ELR (cell line): Measurements from ENCODE around the gene ANKRD13B.
"Not testable (repeated sequence)": the region's sequence is repeated elsewhere in the genome, so short reads cannot be mapped to it uniquely, and the experiment has no call there.

ENCODE experiments used
- DNase-seq: peaks from one replicate; pipeline ENCODE4 v3.0.0-alpha.2; 2015; ENCODE audit warnings: low read depth

ANKRD13B gene

DNA sequence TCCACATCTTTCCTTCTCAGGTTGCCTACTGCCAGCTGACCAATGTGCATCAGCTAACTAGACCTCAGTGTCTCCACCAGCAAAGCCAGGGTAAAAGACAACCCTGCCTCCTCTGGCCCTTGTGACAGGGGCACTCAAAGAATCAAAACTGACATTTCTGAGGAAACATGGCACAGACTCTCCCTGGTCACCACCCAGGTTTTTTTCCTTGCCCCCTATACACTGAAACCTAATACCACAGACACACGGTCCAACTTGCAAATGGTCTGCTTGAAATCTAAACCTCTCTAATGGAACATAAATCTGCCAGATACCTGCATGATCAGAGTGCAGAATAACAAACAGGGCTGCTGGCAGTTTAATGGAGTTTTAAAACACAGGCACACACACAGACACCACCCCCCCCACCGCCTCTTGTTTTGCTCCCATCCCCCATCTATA lies 49.3 kb downstream of the ANKRD13B start:
- DNase-seq, result no peak

DNA sequence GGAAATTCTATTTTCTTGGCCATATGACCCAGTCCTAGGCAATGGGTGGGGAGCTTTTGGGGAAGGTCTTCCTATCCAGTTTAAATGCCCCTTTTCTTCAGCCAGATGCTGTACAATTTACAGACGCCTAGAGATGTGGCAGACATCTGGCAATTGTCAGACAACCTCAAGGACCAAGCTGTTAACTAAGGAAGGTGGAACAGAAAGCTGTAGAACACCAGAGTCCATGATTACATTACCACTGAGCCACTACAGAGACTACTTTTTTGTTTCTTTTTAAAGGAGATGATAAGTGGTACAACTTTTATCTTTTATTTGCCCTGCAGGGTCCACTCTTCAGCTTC lies 50.9 kb downstream of the ANKRD13B start:
- no peak for DNase-seq

DNA sequence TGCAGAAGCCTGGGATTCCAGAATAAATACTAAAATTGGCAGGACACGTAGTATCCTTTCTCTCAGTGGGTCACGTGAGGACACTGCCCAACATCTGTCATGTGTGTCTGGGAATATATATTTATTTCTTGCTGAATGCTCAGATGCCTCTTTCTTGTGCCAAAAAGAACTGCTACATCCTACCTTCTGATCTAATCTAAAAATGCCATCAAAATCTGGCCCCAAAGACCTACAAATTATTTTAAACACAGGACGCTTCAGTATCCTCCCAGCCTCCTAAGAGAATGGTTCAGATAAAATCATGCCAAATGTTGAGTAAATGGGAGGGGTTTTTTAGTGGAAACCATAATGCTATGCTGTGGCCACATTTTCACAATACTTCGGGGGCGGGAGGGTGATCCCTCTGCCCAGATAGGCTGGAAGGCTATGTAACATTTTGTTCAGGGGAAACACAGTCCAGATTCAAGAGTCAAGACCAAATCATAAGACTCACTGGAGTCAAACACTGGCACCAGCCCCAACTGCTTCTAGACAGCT lies 52.7 kb downstream of the ANKRD13B start:
- no peak for DNase-seq

DNA sequence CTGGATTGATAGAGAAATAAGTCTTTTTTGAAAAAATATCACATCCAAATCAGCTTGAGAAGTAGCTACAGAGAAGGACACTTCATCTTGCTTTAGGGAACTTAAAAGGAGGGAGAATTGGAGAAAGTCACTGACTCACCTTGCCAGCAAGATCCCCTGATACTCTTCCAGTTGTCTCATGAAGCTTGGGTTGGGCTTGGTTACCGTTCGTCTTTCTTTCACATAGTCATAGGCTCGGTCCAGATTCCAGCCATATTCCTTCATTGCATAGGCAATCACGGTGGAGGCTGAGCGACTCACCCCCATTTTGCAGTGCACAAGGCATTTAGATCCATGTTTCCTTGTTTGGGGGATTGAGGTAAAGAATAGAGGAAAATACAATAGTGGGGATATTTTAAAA lies 55.1 kb downstream of the ANKRD13B start:
- no peak for DNase-seq

DNA sequence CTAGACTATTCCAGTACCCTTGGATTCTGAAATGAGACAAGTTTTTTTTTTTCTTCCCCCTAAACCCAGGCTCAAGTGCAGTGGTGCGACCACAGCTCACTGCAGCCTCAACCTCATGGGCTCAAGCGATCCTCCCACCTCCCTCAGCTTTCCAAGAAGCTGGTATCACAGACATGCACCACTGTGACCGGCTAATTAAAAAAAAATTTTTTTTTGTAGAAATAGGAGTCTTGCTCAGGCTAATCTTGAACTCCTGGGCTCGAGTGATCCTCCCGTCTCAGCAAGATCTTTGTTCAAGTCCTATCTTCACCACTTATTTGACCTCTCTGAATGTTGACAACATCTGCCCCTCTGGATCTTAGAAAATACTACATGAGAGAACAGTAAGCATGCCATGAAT lies 56.4 kb downstream of the ANKRD13B start:
- no peak for DNase-seq

DNA sequence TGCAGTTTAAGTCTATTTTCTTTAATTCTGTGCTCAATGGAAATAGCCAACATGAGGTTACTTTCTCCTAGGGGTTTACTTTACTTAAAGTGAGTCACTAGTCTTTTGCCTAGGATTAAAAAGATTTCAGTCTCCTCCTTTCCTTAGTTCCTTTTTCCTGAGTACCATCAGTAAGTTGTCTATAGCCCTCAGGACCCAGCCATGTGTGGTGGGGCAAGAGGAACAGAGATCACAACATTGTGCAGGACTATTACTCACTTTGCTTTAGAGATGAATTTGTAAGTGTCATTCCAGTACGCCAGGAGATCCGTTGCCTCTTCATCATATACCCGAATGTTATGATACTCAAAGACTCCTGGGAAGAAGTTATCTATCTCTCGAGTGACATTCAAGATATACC lies 57.5 kb downstream of the ANKRD13B start:
- DNase-seq, result no peak

DNA sequence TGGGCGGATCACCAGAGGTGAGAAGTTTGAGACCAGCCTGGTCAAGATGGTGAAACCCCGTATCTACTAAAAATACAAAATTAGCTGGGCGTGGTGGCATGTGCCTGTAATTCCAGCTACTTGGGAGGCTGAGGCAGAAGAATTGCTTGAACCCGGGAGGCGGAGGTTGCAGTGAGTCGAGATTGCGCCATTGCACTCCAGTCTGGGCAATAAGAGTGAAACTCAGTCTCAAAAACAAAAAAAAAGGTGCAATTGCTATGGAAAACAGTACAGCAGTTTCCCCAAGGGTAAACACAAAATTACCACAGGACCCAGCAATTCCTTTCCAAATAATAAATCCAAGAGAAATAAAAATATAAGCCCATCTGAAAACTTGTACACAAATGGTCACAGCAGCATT lies 59.0 kb downstream of the ANKRD13B start:
- not testable (repeated sequence) for DNase-seq

DNA sequence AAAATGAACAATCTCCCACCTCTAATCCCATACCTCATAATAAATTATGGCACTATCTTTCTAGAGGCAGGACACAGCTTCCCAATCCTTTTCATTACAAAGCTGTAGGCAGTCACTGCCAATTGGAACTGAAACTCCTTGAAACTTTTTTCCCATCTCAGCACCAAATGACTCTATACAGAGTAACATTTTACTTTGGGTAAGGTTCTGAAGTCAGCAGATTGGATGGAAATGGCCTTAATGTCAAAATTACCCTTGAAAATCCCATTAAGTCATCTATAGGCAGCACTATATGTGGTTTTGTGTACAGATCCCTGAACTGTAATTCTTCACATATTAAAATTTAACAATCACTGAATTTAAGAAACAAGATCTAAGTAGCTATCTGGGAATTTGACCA lies 60.0 kb downstream of the ANKRD13B start:
- no peak for DNase-seq

DNA sequence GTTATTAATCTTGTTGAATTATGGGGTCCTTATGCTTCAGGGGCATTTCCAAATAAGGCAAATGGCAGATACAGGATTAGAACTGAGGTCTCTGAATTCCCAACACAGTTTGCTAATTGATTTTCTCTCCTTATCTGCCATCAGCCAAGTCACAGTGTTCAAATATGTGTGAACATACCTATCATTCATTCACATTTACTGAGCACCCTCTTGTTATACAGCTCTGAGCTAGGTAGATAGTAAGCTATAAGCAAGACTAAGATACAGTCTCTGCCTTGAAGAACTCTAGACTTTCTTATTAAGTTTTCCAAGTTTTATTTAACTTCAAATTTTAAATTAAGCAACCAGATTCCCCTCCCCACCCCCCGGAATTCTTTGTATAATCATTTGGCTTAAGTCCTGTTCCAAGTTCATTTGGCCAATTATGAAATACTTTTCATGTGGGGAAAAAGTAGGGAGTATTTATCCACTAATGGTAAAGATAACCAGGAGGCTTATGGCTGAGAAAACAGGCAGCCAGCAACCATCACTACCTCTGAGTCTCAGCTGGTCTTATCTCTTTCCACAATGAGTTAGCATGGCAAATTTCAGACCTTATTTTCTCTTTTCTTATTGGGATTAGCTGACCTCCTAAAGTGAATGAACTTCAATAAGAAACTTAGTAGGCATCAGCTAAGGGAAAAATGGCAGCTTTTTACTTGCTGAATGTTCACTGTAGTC lies 61.2 kb downstream of the ANKRD13B start:
- no peak for DNase-seq

DNA sequence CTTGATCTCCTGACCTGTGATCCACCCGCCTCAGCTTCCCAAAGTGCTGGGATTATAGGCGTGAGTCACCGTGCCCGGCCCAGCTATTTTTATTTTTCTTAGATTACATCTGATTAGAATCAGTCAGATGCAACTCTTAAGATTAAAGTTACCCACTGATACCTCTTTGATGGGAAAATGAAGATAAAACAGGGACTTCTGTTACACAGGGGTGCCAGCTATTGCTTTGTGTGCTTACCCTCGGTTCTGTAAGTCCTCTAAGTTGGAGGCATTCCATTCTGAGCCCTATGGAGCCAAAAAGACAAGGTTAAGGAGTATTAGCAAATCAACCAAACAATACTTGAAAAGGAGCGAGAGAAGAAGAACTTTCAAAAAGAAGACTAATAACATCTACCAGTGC lies 62.4 kb downstream of the ANKRD13B start:
- no peak for DNase-seq

DNA sequence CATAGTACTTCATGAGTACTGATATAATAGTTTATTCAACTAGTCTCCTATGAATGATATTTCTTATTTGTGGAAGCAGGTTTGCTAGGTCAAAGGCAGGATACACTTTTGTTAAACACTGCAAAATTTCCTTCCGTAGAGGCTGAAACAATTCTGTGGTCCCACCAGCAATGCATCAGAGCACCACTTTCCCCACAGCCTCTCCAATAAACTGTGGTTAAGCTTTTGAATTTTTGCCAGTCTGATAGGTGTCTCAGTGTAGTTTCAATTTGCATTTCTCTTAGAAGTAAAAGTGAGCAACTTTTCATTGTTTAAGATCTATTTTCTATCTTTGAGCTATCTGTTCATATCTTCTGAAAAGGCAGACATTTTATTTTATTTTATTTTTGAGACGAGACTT lies 66.2 kb downstream of the ANKRD13B start:
- DNase-seq, result no peak

DNA sequence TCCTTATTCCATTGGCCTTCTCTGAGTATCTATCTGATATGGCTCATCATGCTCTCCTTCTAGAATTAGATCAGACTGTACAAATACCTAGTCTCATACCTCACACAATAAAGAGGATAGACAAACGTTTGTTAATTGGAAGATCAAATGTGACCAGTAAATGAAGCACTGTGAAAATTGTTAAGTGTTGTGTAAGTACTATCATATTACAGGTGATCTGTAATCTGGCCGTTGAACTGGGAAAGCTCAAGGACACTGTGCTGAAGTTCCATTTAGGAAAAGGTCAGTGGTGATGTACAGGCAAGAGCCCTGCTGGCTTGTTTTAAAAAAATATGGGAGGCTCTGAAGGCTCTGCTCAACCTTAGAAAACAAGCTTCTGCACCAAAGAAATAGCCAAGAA lies 68.3 kb downstream of the ANKRD13B start:
- DNase-seq, result no peak

DNA sequence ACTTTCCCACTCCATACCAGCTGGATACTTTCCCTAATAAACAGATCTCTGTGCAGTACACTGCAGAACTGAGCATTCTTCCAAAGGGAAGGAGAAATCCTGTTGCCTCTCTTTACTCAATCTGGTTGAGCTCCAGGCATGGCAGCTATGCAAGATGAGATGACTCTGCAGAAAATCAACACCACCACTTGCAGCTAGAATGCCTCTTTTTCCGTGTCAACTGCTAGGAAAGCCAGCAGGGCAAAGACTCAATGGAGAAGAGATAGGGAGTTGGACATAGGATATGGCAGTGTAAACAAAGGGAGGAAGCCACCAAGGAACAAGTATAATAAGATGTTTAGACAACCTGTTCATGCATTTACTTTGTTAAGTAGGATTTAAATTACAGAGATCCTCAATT lies 70.2 kb downstream of the ANKRD13B start:
- no peak for DNase-seq
